Hepatocyte (in vitro differentiated cells): ENCODE measurements around the gene EIF1B.

Source experiments
- EZH2 ChIP-seq: fragments of 200-600 bp; sonication (generic); IDR thresholded peaks from 2 replicates; pipeline ENCODE4 v1.6.1; 2016; ENCODE audit warnings: antibody characterized with exemption, mild to moderate bottlenecking, borderline replicate concordance
- EZH2phosphoT487 ChIP-seq: fragments of 200-600 bp; sonication (generic); IDR thresholded peaks from one replicate; pipeline ENCODE4 v1.6.1; 2018; ENCODE audit warnings: antibody characterized with exemption, mild to moderate bottlenecking, low read depth, moderate library complexity; ENCODE audit not compliant: unreplicated experiment, severe bottlenecking
- TF ChIP-seq, protein P1 (sequence below): fragments of 200-600 bp; sonication (generic); IDR thresholded peaks from 2 replicates; pipeline ENCODE4 v1.5.1; 2016; ENCODE audit warnings: antibody characterized with exemption, mild to moderate bottlenecking; ENCODE audit not compliant: poor library complexity

DNA sequence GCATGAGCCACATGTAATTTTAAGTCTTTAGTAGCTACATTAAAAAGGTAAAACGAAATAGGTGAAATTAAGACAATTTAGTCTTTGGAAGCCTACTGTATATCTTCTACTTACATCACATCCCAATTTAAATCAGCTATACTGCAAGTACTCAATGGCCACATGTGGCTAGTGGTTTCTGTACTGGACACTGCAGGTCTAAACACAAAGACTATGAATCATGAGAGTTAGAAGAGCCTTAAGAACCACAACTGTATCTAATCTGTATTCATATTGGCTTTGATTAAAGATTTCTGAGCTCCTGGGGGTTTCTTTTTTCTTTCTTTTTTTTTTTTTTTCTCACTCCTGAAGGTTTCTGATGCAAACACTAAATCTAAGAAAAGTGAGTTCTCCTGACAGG, 2.3 kb upstream of the EIF1B start:
- TF ChIP-seq, protein P1, sequence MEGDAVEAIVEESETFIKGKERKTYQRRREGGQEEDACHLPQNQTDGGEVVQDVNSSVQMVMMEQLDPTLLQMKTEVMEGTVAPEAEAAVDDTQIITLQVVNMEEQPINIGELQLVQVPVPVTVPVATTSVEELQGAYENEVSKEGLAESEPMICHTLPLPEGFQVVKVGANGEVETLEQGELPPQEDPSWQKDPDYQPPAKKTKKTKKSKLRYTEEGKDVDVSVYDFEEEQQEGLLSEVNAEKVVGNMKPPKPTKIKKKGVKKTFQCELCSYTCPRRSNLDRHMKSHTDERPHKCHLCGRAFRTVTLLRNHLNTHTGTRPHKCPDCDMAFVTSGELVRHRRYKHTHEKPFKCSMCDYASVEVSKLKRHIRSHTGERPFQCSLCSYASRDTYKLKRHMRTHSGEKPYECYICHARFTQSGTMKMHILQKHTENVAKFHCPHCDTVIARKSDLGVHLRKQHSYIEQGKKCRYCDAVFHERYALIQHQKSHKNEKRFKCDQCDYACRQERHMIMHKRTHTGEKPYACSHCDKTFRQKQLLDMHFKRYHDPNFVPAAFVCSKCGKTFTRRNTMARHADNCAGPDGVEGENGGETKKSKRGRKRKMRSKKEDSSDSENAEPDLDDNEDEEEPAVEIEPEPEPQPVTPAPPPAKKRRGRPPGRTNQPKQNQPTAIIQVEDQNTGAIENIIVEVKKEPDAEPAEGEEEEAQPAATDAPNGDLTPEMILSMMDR = no peak
- TF ChIP-seq EZH2phosphoT487 (no peak), EZH2 (no peak)
